Caco-2 (cell line): ENCODE results near the gene METTL3. TPM values are rescaled to one million over a fixed set of nuclear protein-coding genes. Genes with fewer than 3 reads are reported as not detected.

Experiments used
- BruUV-seq: library from RNA; stranded (reverse); fragments of 400-500 nt; replicated peaks from 2 replicates; lab custom pipeline; 2021; lab: Mats Ljungman, UMichigan
- CTCF ChIA-PET: fragments of 300-600 bp; sonication (Branson Sonifier 250); formaldehyde crosslinking; loops from one replicate; lab custom pipeline; 2022; ENCODE audit warnings: antibody characterized with exemption; lab: Charles Lee
- POLR2A ChIA-PET: fragments of 300-600 bp; sonication (Branson Sonifier 250); formaldehyde crosslinking; loops from one replicate; lab custom pipeline; 2022; ENCODE audit warnings: antibody characterized with exemption; lab: Charles Lee
- DNase-seq, 2 experiments: peaks; one replicate each; pipeline versions ENCODE4 v3.0.0 to v3.0.0-alpha.2; 2020 to 2022
- H3K27me3 ChIP-seq: replicated peaks from 2 replicates; pipeline ENCODE4 v1.6.0; 2011; ENCODE audit warnings: low read length; ENCODE audit not compliant: control insufficient read depth, insufficient read depth
- H3K36me3 ChIP-seq: 2 replicates; pipeline ENCODE4 v1.5.1; 2011; ENCODE audit warnings: low read length; ENCODE audit not compliant: control insufficient read depth, insufficient read depth
- H3K4me1 ChIP-seq: fragments of 250-450 bp; sonication (Bioruptor Pico); 2 replicates; pipeline ENCODE4 v1.5.1; 2020; ENCODE audit warnings: mild to moderate bottlenecking
- H3K4me3 ChIP-seq: 2 replicates; pipeline ENCODE4 v1.5.1; 2011; ENCODE audit warnings: low read depth, mild to moderate bottlenecking, control low read depth, low read length
- H3K9me3 ChIP-seq: fragments of 250-450 bp; sonication (Bioruptor Pico); 2 replicates; pipeline ENCODE4 v1.5.1; 2020; ENCODE audit warnings: mild to moderate bottlenecking, moderate library complexity
- H3K27ac Mint-ChIP-seq: one replicate; pipeline ENCODE4 v1.8.0; 2022; ENCODE audit warnings: mixed read lengths; ENCODE audit not compliant: unreplicated experiment
- H3K27me3 Mint-ChIP-seq: one replicate; pipeline ENCODE4 v1.8.0; 2022; ENCODE audit warnings: mixed read lengths; ENCODE audit not compliant: insufficient read depth, unreplicated experiment
- H3K36me3 Mint-ChIP-seq: one replicate; pipeline ENCODE4 v1.8.0; 2022; ENCODE audit warnings: mild to moderate bottlenecking, mixed read lengths; ENCODE audit not compliant: insufficient read depth, unreplicated experiment
- H3K4me1 Mint-ChIP-seq: one replicate; pipeline ENCODE4 v1.8.0; 2022; ENCODE audit warnings: low read depth, mixed read lengths; ENCODE audit not compliant: unreplicated experiment
- H3K4me3 Mint-ChIP-seq: one replicate; pipeline ENCODE4 v1.8.0; 2022; ENCODE audit warnings: mild to moderate bottlenecking, moderate library complexity, mixed read lengths; ENCODE audit not compliant: unreplicated experiment
- H3K9me3 Mint-ChIP-seq: one replicate; pipeline ENCODE4 v1.8.0; 2022; ENCODE audit warnings: mixed read lengths; ENCODE audit not compliant: unreplicated experiment
- intact Hi-C: fragments of 100-400 bp; cut with micrococcal nuclease; formaldehyde crosslinking; loops from one replicate; pipeline ENCODE4 v1.10.0; 2022; ENCODE audit not compliant: unreplicated experiment
- total RNA-seq: library from RNA; stranded (reverse); gene quantifications from 2 replicates; pipeline ENCODE4 v1.2.3, GENCODE V29; 2022
- TF ChIP-seq, protein P1 (sequence below), 2 experiments: fragments of 200-600 bp in 1 of 2; IDR thresholded peaks; 1 replicate in 1 of 2; 2 replicates in 1 of 2; pipeline versions ENCODE4 v1.5.1 to v1.8.0; 2011 to 2022; ENCODE audit warnings: antibody characterized with exemption in 1 of 2, control low read depth in 1 of 2, inconsistent platforms in 1 of 2, low read depth in 1 of 2, low read length in 1 of 2, mild to moderate bottlenecking in 1 of 2, moderate library complexity in 1 of 2; ENCODE audit not compliant: insufficient read depth in 1 of 2, severe bottlenecking in 1 of 2, unreplicated experiment in 1 of 2

Gene METTL3
- total RNA-seq, 1 experiment from 2014 or later: 40.1 TPM

DNA sequence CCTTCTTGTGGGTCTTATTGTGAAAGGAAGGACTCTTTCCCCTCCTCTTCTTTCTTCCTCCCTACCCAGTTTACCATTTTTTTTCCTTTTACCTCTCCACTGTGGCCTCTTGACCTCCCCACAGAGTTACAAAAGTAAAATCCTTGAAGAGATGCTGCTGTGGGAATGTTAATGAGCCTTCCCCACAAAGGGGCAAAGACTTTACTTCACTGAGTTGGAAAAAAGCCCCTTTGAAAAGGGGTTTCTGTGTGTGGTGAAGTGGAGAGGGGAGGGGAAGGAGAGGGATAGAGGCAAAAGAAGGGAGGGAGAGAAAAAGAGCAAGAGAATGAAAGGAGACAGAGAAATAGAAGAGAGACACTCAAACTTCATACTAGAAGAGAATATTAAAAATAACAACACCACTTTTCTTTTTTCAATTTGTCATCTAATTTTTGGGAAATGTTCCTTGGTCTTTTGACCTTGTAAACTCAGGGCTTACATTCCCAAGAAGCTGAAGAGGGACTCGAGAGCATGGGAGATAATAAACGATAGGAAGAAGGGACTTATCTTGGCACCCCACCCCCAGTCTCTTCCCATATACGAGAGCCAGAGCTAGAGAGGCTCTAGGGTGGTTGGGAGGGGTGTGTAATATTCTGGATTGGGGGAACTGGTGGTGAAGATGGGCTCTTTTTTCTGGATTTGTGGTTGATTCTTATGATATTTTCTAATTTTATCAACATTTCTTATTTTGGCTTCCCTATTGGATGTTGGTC lies 28.2 kb upstream of the METTL3 start:
- BruUV-seq: no TSS peak
- Histone ChIP-seq H3K4me3 (no peak overlapping the region), H3K36me3 (no peaks in the 10 kb centered on the region), H3K9me3 (no peaks in the 10 kb centered on the region), H3K27me3 (no peaks in the 10 kb centered on the region), H3K4me1 (no peaks in the 10 kb centered on the region)
- Mint-ChIP-seq H3K4me1 (peaks cover 16% of the 10 kb centered on the region), H3K36me3 (no peaks in the 10 kb centered on the region), H3K27ac (no peak overlapping the region), H3K4me3 (no peak overlapping the region), H3K9me3 (no peaks in the 10 kb centered on the region), H3K27me3 (no peaks in the 10 kb centered on the region)
- ChIA-PET CTCF (no interaction called here), POLR2A (no interaction called here)
- TF ChIP-seq, protein P1, sequence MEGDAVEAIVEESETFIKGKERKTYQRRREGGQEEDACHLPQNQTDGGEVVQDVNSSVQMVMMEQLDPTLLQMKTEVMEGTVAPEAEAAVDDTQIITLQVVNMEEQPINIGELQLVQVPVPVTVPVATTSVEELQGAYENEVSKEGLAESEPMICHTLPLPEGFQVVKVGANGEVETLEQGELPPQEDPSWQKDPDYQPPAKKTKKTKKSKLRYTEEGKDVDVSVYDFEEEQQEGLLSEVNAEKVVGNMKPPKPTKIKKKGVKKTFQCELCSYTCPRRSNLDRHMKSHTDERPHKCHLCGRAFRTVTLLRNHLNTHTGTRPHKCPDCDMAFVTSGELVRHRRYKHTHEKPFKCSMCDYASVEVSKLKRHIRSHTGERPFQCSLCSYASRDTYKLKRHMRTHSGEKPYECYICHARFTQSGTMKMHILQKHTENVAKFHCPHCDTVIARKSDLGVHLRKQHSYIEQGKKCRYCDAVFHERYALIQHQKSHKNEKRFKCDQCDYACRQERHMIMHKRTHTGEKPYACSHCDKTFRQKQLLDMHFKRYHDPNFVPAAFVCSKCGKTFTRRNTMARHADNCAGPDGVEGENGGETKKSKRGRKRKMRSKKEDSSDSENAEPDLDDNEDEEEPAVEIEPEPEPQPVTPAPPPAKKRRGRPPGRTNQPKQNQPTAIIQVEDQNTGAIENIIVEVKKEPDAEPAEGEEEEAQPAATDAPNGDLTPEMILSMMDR (IDR thresholded peaks at IDR 0.05; ENCODE audit: insufficient read depth in 1 of 2, low read depth in 1 of 2, low read length in 1 of 2, severe bottlenecking in 1 of 2, unreplicated experiment in 1 of 2): no peak
- no peak for DNase-seq
- intact Hi-C loops: no loop called here

DNA sequence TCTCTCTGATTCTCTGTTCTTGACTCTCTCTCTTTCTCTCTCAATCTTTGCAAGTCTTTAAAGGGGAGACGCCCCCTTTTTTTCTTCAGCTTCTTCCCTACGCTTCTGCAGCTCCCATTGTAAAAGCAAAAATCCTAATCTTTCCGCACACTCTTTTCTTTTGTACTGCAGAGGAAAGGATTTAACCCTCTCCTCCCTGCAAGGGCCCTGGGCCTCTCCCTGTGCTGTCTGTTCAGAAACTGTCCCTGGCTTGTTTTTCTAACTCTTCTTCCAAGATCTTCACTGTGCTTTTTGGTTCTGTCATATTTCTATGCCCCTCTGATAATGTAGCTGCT lies 25.9 kb upstream of the METTL3 start:
- TF ChIP-seq, protein P1 (IDR thresholded peaks at IDR 0.05; ENCODE audit: insufficient read depth in 1 of 2, low read depth in 1 of 2, low read length in 1 of 2, severe bottlenecking in 1 of 2, unreplicated experiment in 1 of 2): no peak
- H3K27me3 Mint-ChIP-seq: no peaks in the 10 kb centered on the region
- ChIA-PET POLR2A (no interaction called here), CTCF (no interaction called here)
- BruUV-seq: no TSS peak
- H3K27ac Mint-ChIP-seq: no peak overlapping the region
- Histone ChIP-seq H3K36me3 (no peaks in the 10 kb centered on the region), H3K4me1 (no peaks in the 10 kb centered on the region), H3K27me3 (no peaks in the 10 kb centered on the region), H3K9me3 (no peaks in the 10 kb centered on the region), H3K4me3 (no peak overlapping the region)
- intact Hi-C loops: no loop called here
- no peaks in the 10 kb centered on the region for H3K9me3 Mint-ChIP-seq
- H3K4me3 Mint-ChIP-seq: peak overlapping the region; percentile 0
- DNase-seq: no peak
- no peaks in the 10 kb centered on the region for H3K36me3 Mint-ChIP-seq
- peaks cover 6% of the 10 kb centered on the region for H3K4me1 Mint-ChIP-seq

DNA sequence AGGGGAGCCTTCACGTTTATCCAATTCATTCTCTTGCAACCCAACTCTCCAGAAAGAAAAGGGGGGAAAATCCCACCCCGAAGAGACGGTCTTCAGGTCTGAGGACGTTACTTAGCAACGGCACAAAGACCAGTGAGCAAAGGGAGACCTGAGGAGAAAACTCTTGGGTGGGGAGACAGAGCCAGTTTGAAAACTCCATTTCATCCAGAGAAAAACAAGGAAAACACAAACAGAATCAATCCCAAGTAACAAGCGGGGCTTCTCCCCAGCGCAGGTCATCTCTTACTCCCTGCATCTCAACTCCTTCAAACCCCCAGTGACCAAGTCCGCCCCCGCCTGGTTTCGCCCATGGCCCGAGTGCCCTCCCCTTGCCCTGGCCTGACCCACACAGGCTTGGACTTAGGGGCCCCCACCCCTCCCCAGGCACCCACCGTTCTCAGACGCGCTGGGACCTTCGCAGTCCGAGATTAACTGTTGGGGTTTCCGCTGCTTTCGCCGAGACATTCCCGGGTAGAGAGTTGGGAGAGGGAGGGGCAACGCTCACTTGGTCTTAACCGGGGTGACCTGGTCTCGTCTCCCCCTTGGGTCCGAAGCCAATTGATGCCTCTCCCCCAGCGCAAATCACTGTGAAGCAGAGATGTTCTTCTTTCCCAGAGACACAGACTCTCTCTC lies 25.4 kb upstream of the METTL3 start:
- Mint-ChIP-seq H3K9me3 (no peaks in the 10 kb centered on the region), H3K36me3 (no peaks in the 10 kb centered on the region), H3K4me3 (peak overlapping the region; percentile 0), H3K4me1 (peaks cover 6% of the 10 kb centered on the region), H3K27ac (no peak overlapping the region), H3K27me3 (no peaks in the 10 kb centered on the region)
- ChIA-PET POLR2A (no interaction called here), CTCF (no interaction called here)
- DNase-seq: no peak
- no TSS peak for BruUV-seq
- Histone ChIP-seq H3K9me3 (no peaks in the 10 kb centered on the region), H3K4me1 (no peaks in the 10 kb centered on the region), H3K27me3 (no peaks in the 10 kb centered on the region), H3K4me3 (no peak overlapping the region), H3K36me3 (no peaks in the 10 kb centered on the region)
- intact Hi-C loops: no loop called here
- TF ChIP-seq, protein P1 (IDR thresholded peaks at IDR 0.05; ENCODE audit: insufficient read depth in 1 of 2, low read depth in 1 of 2, low read length in 1 of 2, severe bottlenecking in 1 of 2, unreplicated experiment in 1 of 2): no peak
